ENCODE measurements around the gene USP37. TPM values are rescaled to one million over a fixed set of nuclear protein-coding genes. Genes with fewer than 3 reads are reported as not detected.

The USP37 gene
- polyA plus RNA-seq, 2 donors, result 1.8 to 2.3 TPM

DNA sequence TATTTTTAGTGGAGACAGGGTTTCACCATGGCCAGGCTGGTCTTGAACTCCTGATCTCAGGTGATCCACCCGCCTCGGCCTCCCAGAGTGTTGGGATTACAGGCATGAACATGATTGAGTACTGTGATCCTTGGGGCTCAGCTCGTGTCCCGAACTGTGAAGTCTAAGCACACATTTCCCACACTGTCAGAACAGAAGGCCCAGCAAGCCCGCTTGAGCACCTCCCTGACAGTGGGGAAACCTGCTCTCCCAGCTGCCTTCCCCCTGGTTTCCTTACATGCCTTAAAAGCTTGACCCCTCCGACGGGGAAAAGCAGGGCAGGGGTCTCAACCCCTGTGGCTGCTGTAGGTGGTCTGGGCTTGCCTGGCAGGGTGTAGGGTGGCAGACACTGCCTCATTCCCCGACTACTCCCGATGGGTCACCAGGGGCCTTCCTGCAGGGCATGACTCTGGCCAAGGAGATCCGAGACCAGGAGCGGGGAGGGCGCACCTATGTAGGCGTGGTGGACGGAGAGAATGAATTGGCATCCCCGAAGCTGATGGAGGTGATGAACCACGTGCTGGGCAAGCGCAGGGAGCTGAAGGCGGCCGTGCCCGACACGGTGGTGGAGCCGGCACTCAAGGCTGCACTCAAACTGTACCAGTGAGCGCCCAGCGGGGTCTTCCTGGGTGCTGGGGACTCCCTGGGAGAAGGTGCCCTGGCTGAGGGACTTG, 139.1 kb downstream of the USP37 start:
- H3K4me1 ChIP-seq (ENCODE audit: control insufficient read depth in 2 of 2, insufficient read depth in 2 of 2, low read length in 1 of 2), result no peaks in the 10 kb centered on the region
- no peak overlapping the region for H3K27ac ChIP-seq (ENCODE audit: low read depth in 2 of 2, low read length in 1 of 2)
- no peaks in the 10 kb centered on the region for H3K27me3 ChIP-seq (ENCODE audit: control insufficient read depth in 1 of 2, insufficient read depth in 2 of 2, low read length in 2 of 2)
- no peak overlapping the region for H3K4me3 ChIP-seq (ENCODE audit: low read depth in 1 of 2, low read length in 2 of 2)
- no peaks in the 10 kb centered on the region for H3K36me3 ChIP-seq (ENCODE audit: control insufficient read depth in 2 of 2, insufficient read depth in 2 of 2, low read length in 1 of 2)
- 90 to 91% methylated on average over 24 of the region's 24 CpGs for WGBS, 2 donors
- no peaks in the 10 kb centered on the region for H3K9me3 ChIP-seq (ENCODE audit: control insufficient read depth in 2 of 2, insufficient read depth in 1 of 2, low read depth in 1 of 2, low read length in 1 of 2)

GRCh38 chr2:218427741-218428140, 140.4 kb downstream of the USP37 start:
- H3K27ac ChIP-seq (ENCODE audit: low read depth in 2 of 2, low read length in 1 of 2), result no peak overlapping the region
- WGBS, 2 donors, result 75 to 77% methylated on average over 11 of the region's 11 CpGs

GRCh38 chr2:218425531-218425930, 142.6 kb downstream of the USP37 start:
- no peaks in the 10 kb centered on the region for H3K36me3 ChIP-seq (ENCODE audit: control insufficient read depth in 2 of 2, insufficient read depth in 2 of 2, low read length in 1 of 2)
- H3K27me3 ChIP-seq (ENCODE audit: control insufficient read depth in 1 of 2, insufficient read depth in 2 of 2, low read length in 2 of 2), result no peaks in the 10 kb centered on the region
- no peaks in the 10 kb centered on the region for H3K4me1 ChIP-seq (ENCODE audit: control insufficient read depth in 2 of 2, insufficient read depth in 2 of 2, low read length in 1 of 2)
- no peak overlapping the region for H3K27ac ChIP-seq (ENCODE audit: low read depth in 2 of 2, low read length in 1 of 2)
- no peak overlapping the region for H3K4me3 ChIP-seq (ENCODE audit: low read depth in 1 of 2, low read length in 2 of 2)
- 83 to 90% methylated on average over 10 of the region's 10 CpGs for whole genome bisulfite sequencing, 2 donors
- no peaks in the 10 kb centered on the region for H3K9me3 ChIP-seq (ENCODE audit: control insufficient read depth in 2 of 2, insufficient read depth in 1 of 2, low read depth in 1 of 2, low read length in 1 of 2)

More at GRCh38 chr2:218427741-218428140, 140.4 kb downstream of the USP37 start:
- H3K27me3 ChIP-seq (ENCODE audit: control insufficient read depth in 1 of 2, insufficient read depth in 2 of 2, low read length in 2 of 2), result no peaks in the 10 kb centered on the region
- H3K9me3 ChIP-seq (ENCODE audit: control insufficient read depth in 2 of 2, insufficient read depth in 1 of 2, low read depth in 1 of 2, low read length in 1 of 2), result no peaks in the 10 kb centered on the region
- no peaks in the 10 kb centered on the region for H3K36me3 ChIP-seq (ENCODE audit: control insufficient read depth in 2 of 2, insufficient read depth in 2 of 2, low read length in 1 of 2)
- H3K4me1 ChIP-seq (ENCODE audit: control insufficient read depth in 2 of 2, insufficient read depth in 2 of 2, low read length in 1 of 2), result no peaks in the 10 kb centered on the region
- H3K4me3 ChIP-seq (ENCODE audit: low read depth in 1 of 2, low read length in 2 of 2), result no peak overlapping the region

DNA sequence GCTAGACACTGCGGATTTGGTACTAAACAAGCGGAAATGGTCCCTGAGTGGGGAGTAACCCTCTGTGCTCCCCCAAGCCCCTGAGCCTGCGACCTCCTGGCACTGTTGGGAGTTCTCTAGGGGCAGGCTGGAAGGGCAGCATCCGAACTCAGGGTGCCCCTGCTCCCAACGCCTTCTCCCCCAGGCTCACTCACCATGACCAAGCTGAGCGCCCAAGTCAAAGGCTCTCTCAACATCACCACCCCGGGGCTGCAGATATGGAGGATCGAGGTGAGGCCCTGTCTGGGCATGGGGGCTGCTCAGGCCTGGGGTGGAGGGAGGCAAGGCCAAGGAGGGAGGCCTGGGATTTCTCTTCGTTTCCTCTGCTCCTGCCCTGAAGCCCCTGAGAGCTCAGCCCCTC, 144.6 kb downstream of the USP37 start:
- Histone ChIP-seq H3K36me3 (ENCODE audit: control insufficient read depth in 2 of 2, insufficient read depth in 2 of 2, low read length in 1 of 2) (no peaks in the 10 kb centered on the region), H3K27ac (ENCODE audit: low read depth in 2 of 2, low read length in 1 of 2) (no peak overlapping the region), H3K4me3 (ENCODE audit: low read depth in 1 of 2, low read length in 2 of 2) (no peak overlapping the region), H3K27me3 (ENCODE audit: control insufficient read depth in 1 of 2, insufficient read depth in 2 of 2, low read length in 2 of 2) (no peaks in the 10 kb centered on the region), H3K4me1 (ENCODE audit: control insufficient read depth in 2 of 2, insufficient read depth in 2 of 2, low read length in 1 of 2) (no peaks in the 10 kb centered on the region), H3K9me3 (ENCODE audit: control insufficient read depth in 2 of 2, insufficient read depth in 1 of 2, low read depth in 1 of 2, low read length in 1 of 2) (no peaks in the 10 kb centered on the region)
- WGBS, 2 donors, result 85 to 86% methylated on average over 9 of the region's 9 CpGs

DNA sequence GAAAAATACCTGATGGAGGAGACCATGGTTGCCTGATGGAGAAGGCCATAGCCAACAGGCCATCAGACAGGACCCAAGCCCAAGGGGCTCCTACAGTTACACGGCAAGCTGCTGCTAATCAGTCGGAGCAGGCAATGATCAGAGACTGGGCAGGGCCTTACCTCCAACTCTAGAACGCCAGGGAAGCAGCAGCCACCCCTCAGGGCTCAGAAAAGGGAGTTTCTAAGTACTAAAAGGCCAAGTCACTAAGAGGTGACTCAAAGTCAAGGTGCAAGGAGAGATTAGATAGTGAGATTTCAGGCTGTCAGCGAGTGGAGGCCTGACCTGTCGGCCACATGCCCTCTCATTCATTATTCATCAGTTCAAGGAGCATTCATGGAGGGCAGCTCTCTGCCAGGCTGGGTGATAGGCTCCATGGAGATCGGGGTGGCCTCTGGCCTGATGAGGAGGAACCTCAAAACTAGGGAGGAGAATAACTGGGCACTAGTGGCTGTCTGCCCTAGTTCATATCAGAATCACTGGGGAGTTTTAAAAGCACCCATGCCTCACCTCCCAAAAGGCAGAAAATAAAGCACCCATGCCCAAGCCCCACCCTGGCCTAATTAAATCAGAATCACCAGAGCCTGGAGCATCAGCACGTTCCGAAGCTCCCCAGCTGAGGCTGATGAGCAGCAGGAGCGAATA, 145.6 kb downstream of the USP37 start:
- Histone ChIP-seq H3K9me3 (ENCODE audit: control insufficient read depth in 2 of 2, insufficient read depth in 1 of 2, low read depth in 1 of 2, low read length in 1 of 2) (no peaks in the 10 kb centered on the region), H3K27ac (ENCODE audit: low read depth in 2 of 2, low read length in 1 of 2) (no peak overlapping the region), H3K36me3 (ENCODE audit: control insufficient read depth in 2 of 2, insufficient read depth in 2 of 2, low read length in 1 of 2) (no peaks in the 10 kb centered on the region), H3K27me3 (ENCODE audit: control insufficient read depth in 1 of 2, insufficient read depth in 2 of 2, low read length in 2 of 2) (no peaks in the 10 kb centered on the region), H3K4me3 (ENCODE audit: low read depth in 1 of 2, low read length in 2 of 2) (no peak overlapping the region), H3K4me1 (ENCODE audit: control insufficient read depth in 2 of 2, insufficient read depth in 2 of 2, low read length in 1 of 2) (no peaks in the 10 kb centered on the region)
- WGBS, 2 donors, result 76 to 83% methylated on average over 9 of the region's 9 CpGs

DNA sequence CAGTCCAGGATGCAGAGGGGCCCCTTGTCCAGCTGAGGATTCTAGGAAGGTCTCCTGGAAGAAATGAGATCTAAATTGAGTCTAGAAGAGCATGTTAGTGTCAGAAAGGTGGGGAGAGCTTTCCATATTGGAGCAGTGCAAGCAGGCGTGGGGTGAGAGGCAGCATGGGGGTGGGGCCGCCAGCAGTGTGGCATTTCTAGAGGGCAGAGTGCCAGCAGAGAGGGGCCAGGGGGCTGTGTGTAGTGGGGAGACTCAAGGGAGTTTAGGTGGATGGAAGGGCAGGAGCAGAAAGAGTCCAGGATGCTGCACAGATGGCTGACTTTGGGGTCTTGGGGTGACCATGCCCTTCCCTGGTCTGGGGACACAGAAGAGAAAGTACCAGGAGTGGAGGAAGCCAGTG, 147.1 kb downstream of the USP37 start:
- H3K9me3 ChIP-seq (ENCODE audit: control insufficient read depth in 2 of 2, insufficient read depth in 1 of 2, low read depth in 1 of 2, low read length in 1 of 2), result no peaks in the 10 kb centered on the region
- H3K27ac ChIP-seq (ENCODE audit: low read depth in 2 of 2, low read length in 1 of 2), result no peak overlapping the region
- no peak overlapping the region for H3K4me3 ChIP-seq (ENCODE audit: low read depth in 1 of 2, low read length in 2 of 2)
- no peaks in the 10 kb centered on the region for H3K4me1 ChIP-seq (ENCODE audit: control insufficient read depth in 2 of 2, insufficient read depth in 2 of 2, low read length in 1 of 2)
- WGBS, 2 donors, result 82 to 90% methylated on average over 2 of the region's 2 CpGs
- no peaks in the 10 kb centered on the region for H3K27me3 ChIP-seq (ENCODE audit: control insufficient read depth in 1 of 2, insufficient read depth in 2 of 2, low read length in 2 of 2)
- H3K36me3 ChIP-seq (ENCODE audit: control insufficient read depth in 2 of 2, insufficient read depth in 2 of 2, low read length in 1 of 2), result no peaks in the 10 kb centered on the region

DNA sequence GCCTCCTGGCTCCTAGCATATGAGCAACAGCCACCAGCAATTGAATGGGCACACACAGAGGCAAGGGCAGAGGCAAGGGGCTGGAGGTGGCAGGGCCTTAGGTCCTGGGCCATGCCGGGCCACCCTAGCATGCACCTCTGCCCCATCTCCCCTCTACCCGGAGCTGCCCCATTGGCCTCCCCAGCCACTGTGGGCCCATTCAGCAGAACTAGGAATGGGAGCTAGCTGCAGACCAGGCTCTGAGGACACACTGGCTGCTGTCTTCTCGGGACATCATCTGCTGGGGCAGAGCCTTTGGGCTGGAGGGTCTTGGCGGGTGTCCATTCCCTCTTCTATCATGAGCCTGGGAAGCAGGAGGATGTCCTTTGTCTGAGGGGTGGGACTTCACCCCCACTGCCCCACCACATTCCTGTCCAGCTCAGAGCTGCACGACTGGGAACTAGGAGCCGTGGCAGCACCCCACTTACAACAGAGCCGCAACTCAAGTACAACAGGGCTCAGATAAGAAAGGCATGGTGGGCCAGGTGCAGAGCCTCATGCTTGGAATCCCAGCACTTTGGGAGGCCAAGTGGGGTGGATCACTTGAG, 148.4 kb downstream of the USP37 start:
- Histone ChIP-seq H3K27ac (ENCODE audit: low read depth in 2 of 2, low read length in 1 of 2) (no peak overlapping the region), H3K4me1 (ENCODE audit: control insufficient read depth in 2 of 2, insufficient read depth in 2 of 2, low read length in 1 of 2) (no peaks in the 10 kb centered on the region), H3K9me3 (ENCODE audit: control insufficient read depth in 2 of 2, insufficient read depth in 1 of 2, low read depth in 1 of 2, low read length in 1 of 2) (no peaks in the 10 kb centered on the region), H3K36me3 (ENCODE audit: control insufficient read depth in 2 of 2, insufficient read depth in 2 of 2, low read length in 1 of 2) (no peaks in the 10 kb centered on the region), H3K4me3 (ENCODE audit: low read depth in 1 of 2, low read length in 2 of 2) (no peak overlapping the region), H3K27me3 (ENCODE audit: control insufficient read depth in 1 of 2, insufficient read depth in 2 of 2, low read length in 2 of 2) (no peaks in the 10 kb centered on the region)
- WGBS, 2 donors, result 75 to 86% methylated on average over 7 of the region's 7 CpGs

GRCh38 chr2:218418717-218419458, 149.3 kb downstream of the USP37 start, which contains the start of gene VIL1:
VIL1 (plus strand) TSS chr2:218419123; CDS start chr2:218423779, 4,656 bp downstream.
- H3K4me1 ChIP-seq (ENCODE audit: control insufficient read depth in 2 of 2, insufficient read depth in 2 of 2, low read length in 1 of 2), result no peaks in the 10 kb centered on the region
- no peaks in the 10 kb centered on the region for H3K27me3 ChIP-seq (ENCODE audit: control insufficient read depth in 1 of 2, insufficient read depth in 2 of 2, low read length in 2 of 2)
- 77 to 84% methylated on average over 8 to 9 of the region's 9 CpGs for WGBS, 2 donors
- H3K27ac ChIP-seq (ENCODE audit: low read depth in 2 of 2, low read length in 1 of 2), result no peak within 1 kb of the TSS
- no peaks in the 10 kb centered on the region for H3K36me3 ChIP-seq (ENCODE audit: control insufficient read depth in 2 of 2, insufficient read depth in 2 of 2, low read length in 1 of 2)
- no peaks in the 10 kb centered on the region for H3K9me3 ChIP-seq (ENCODE audit: control insufficient read depth in 2 of 2, insufficient read depth in 1 of 2, low read depth in 1 of 2, low read length in 1 of 2)
- H3K4me3 ChIP-seq (ENCODE audit: low read depth in 1 of 2, low read length in 2 of 2), result no peak within 1 kb of the TSS

- Histone ChIP-seq H3K36me3 (ENCODE audit: control insufficient read depth in 2 of 2, insufficient read depth in 2 of 2, low read length in 1 of 2) (no peaks in the 10 kb centered on the region), H3K4me1 (ENCODE audit: control insufficient read depth in 2 of 2, insufficient read depth in 2 of 2, low read length in 1 of 2) (no peaks in the 10 kb centered on the region), H3K27ac (ENCODE audit: low read depth in 2 of 2, low read length in 1 of 2) (no peak overlapping the region), H3K9me3 (ENCODE audit: control insufficient read depth in 2 of 2, insufficient read depth in 1 of 2, low read depth in 1 of 2, low read length in 1 of 2) (no peaks in the 10 kb centered on the region), H3K4me3 (ENCODE audit: low read depth in 1 of 2, low read length in 2 of 2) (no peak overlapping the region), H3K27me3 (ENCODE audit: control insufficient read depth in 1 of 2, insufficient read depth in 2 of 2, low read length in 2 of 2) (no peaks in the 10 kb centered on the region)
- 86 to 87% methylated on average over 5 of the region's 5 CpGs for WGBS, 2 donors
Measured at GRCh38 chr2:218418321-218418716, 149.8 kb downstream of the USP37 start.
